Neural cell (in vitro differentiated cells): ENCODE results near the gene INSIG1. TPM values are rescaled to one million over a fixed set of nuclear protein-coding genes. Genes with fewer than 3 reads are reported as not detected.

Experiments used
- H2AFZ ChIP-seq: fragments of 200-600, 300-800 bp; sonication (generic), shearing (Covaris generic); 2 replicates; pipeline ENCODE4 v1.6.0; 2014; ENCODE audit warnings: low read depth, mild to moderate bottlenecking, antibody characterized with exemption, low read length, moderate library complexity
- H3F3A ChIP-seq: fragments of 200-600 bp; shearing (Covaris generic); 2 replicates; pipeline ENCODE4 v1.6.1; 2016; ENCODE audit warnings: mild to moderate bottlenecking, moderate library complexity, mixed read lengths, antibody characterized with exemption, low read length; ENCODE audit not compliant: insufficient read depth, poor library complexity, severe bottlenecking
- H3K27ac ChIP-seq: fragments of 200-600, 300-800 bp; sonication (generic), shearing (Covaris generic); 2 replicates; pipeline ENCODE4 v1.5.1; 2014; ENCODE audit warnings: mild to moderate bottlenecking, low read length, moderate library complexity
- H3K27me3 ChIP-seq: fragments of 300-800, 200-600 bp; sonication (generic), shearing (Covaris generic); 2 replicates; pipeline ENCODE4 v1.6.0; 2014; ENCODE audit warnings: mild to moderate bottlenecking, low read depth, low read length, moderate library complexity; ENCODE audit not compliant: insufficient read depth
- H3K36me3 ChIP-seq: fragments of 300-800, 200-600 bp; sonication (generic), shearing (Covaris generic); 2 replicates; pipeline ENCODE4 v1.5.1; 2014; ENCODE audit warnings: mild to moderate bottlenecking, antibody characterized with exemption, low read length, moderate library complexity; ENCODE audit not compliant: insufficient read depth
- H3K4me2 ChIP-seq: fragments of 300-800, 200-600 bp; sonication (generic), shearing (Covaris generic); 2 replicates; pipeline ENCODE4 v1.6.0; 2014; ENCODE audit warnings: mild to moderate bottlenecking, low read length
- H3K4me3 ChIP-seq: fragments of 300-800, 200-600 bp; sonication (generic), shearing (Covaris generic); 2 replicates; pipeline ENCODE4 v1.5.1; 2014; ENCODE audit warnings: mild to moderate bottlenecking, low read length, moderate library complexity
- H3K79me2 ChIP-seq: fragments of 200-600 bp; shearing (Covaris generic); replicated peaks from 2 replicates; pipeline ENCODE4 v1.6.0; 2014; ENCODE audit warnings: mild to moderate bottlenecking, low read length, moderate library complexity; ENCODE audit not compliant: insufficient read depth
- H3K9ac ChIP-seq: fragments of 300-800, 200-600 bp; sonication (generic), shearing (Covaris generic); 2 replicates; pipeline ENCODE4 v1.6.1; 2016; ENCODE audit warnings: mild to moderate bottlenecking, low read length, mixed read lengths
- H3K9me2 ChIP-seq: fragments of 200-600 bp; shearing (Covaris generic); 2 replicates; pipeline ENCODE4 v1.6.1; 2016; ENCODE audit warnings: mild to moderate bottlenecking, low read length, mixed read lengths; ENCODE audit not compliant: insufficient read depth
- H3K9me3 ChIP-seq: fragments of 200-600, 300-800 bp; sonication (generic), shearing (Covaris generic); 2 replicates; pipeline ENCODE4 v1.6.1; 2016; ENCODE audit warnings: mild to moderate bottlenecking, mixed run types, low read length, moderate library complexity, mixed read lengths
- H4K20me1 ChIP-seq: fragments of 200-600 bp; shearing (Covaris generic); 2 replicates; pipeline ENCODE4 v1.6.1; 2016; ENCODE audit warnings: mild to moderate bottlenecking, mixed run types; ENCODE audit not compliant: insufficient read depth
- EP300 ChIP-seq: fragments of 450-650 bp; conservative IDR thresholded peaks from 2 replicates; pipeline ENCODE4 v1.6.1; 2014; ENCODE audit warnings: antibody characterized with exemption, mild to moderate bottlenecking, moderate library complexity; ENCODE audit not compliant: poor library complexity, severe bottlenecking
- EZH2 ChIP-seq: fragments of 200-600, 300-800 bp; shearing (Covaris generic), sonication (generic); IDR thresholded peaks from 2 replicates; pipeline ENCODE4 v1.6.1; 2014; ENCODE audit warnings: antibody characterized with exemption, low read length, borderline replicate concordance, mild to moderate bottlenecking; ENCODE audit not compliant: insufficient read depth, poor library complexity, severe bottlenecking
- MXI1 ChIP-seq: fragments of 450-650 bp; conservative IDR thresholded peaks from 2 replicates; pipeline ENCODE4 v1.6.1; 2014; ENCODE audit warnings: antibody characterized with exemption, mild to moderate bottlenecking; ENCODE audit not compliant: poor library complexity, severe bottlenecking
- POLR2AphosphoS5 ChIP-seq: IDR thresholded peaks from 2 replicates; pipeline ENCODE4 v1.6.1; 2012
- RAD21 ChIP-seq: fragments of 450-650 bp; conservative IDR thresholded peaks from 2 replicates; pipeline ENCODE4 v1.6.1; 2014; ENCODE audit warnings: antibody characterized with exemption, mild to moderate bottlenecking, moderate library complexity
- SMC3 ChIP-seq: fragments of 450-650 bp; conservative IDR thresholded peaks from 2 replicates; pipeline ENCODE4 v1.6.1; 2014; ENCODE audit warnings: antibody characterized with exemption, mild to moderate bottlenecking, moderate library complexity; ENCODE audit not compliant: poor library complexity
- TAF1 ChIP-seq: IDR thresholded peaks from 2 replicates; pipeline ENCODE4 v1.6.1; 2012; ENCODE audit warnings: low read depth
- polyA plus RNA-seq: library from polyadenylated mRNA; depleted of rRNA; stranded (reverse); fragments of >200 nt; gene quantifications from 2 replicates; pipeline ENCODE4 v1.2.3, GENCODE V29; 2014
- TF ChIP-seq, protein P1 (sequence below): fragments of 450-650 bp; IDR thresholded peaks from 2 replicates; pipeline ENCODE4 v1.5.1; 2014; ENCODE audit warnings: antibody characterized with exemption, mild to moderate bottlenecking, moderate library complexity; ENCODE audit not compliant: poor library complexity, severe bottlenecking
- TF ChIP-seq, protein P2 (sequence below): IDR thresholded peaks from 2 replicates; pipeline ENCODE4 v1.6.1; 2012; ENCODE audit warnings: borderline replicate concordance

The INSIG1 gene
- polyA plus RNA-seq, 1 donor from 2014 or later = 71.0 TPM

- Histone ChIP-seq H3K9ac (no peak overlapping the region), H3K27ac (no peak overlapping the region), H3K36me3 (no peaks in the 10 kb centered on the region), H3K27me3 (no peaks in the 10 kb centered on the region), H3F3A (no peaks in the 10 kb centered on the region), H2AFZ (no peak overlapping the region), H3K4me2 (no peak overlapping the region), H3K4me3 (no peak overlapping the region), H4K20me1 (no peaks in the 10 kb centered on the region), H3K9me3 (no peaks in the 10 kb centered on the region), H3K9me2 (no peaks in the 10 kb centered on the region), H3K79me2 (no peaks in the 10 kb centered on the region)
- TF ChIP-seq TAF1 = no peak
- no peak for TF ChIP-seq SMC3
- TF ChIP-seq EZH2 = no peak
- TF ChIP-seq POLR2AphosphoS5 = no peak
- TF ChIP-seq RAD21 = no peak
- TF ChIP-seq, protein P1, sequence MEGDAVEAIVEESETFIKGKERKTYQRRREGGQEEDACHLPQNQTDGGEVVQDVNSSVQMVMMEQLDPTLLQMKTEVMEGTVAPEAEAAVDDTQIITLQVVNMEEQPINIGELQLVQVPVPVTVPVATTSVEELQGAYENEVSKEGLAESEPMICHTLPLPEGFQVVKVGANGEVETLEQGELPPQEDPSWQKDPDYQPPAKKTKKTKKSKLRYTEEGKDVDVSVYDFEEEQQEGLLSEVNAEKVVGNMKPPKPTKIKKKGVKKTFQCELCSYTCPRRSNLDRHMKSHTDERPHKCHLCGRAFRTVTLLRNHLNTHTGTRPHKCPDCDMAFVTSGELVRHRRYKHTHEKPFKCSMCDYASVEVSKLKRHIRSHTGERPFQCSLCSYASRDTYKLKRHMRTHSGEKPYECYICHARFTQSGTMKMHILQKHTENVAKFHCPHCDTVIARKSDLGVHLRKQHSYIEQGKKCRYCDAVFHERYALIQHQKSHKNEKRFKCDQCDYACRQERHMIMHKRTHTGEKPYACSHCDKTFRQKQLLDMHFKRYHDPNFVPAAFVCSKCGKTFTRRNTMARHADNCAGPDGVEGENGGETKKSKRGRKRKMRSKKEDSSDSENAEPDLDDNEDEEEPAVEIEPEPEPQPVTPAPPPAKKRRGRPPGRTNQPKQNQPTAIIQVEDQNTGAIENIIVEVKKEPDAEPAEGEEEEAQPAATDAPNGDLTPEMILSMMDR = no peak
- no peak for TF ChIP-seq EP300
- TF ChIP-seq, protein P2, sequence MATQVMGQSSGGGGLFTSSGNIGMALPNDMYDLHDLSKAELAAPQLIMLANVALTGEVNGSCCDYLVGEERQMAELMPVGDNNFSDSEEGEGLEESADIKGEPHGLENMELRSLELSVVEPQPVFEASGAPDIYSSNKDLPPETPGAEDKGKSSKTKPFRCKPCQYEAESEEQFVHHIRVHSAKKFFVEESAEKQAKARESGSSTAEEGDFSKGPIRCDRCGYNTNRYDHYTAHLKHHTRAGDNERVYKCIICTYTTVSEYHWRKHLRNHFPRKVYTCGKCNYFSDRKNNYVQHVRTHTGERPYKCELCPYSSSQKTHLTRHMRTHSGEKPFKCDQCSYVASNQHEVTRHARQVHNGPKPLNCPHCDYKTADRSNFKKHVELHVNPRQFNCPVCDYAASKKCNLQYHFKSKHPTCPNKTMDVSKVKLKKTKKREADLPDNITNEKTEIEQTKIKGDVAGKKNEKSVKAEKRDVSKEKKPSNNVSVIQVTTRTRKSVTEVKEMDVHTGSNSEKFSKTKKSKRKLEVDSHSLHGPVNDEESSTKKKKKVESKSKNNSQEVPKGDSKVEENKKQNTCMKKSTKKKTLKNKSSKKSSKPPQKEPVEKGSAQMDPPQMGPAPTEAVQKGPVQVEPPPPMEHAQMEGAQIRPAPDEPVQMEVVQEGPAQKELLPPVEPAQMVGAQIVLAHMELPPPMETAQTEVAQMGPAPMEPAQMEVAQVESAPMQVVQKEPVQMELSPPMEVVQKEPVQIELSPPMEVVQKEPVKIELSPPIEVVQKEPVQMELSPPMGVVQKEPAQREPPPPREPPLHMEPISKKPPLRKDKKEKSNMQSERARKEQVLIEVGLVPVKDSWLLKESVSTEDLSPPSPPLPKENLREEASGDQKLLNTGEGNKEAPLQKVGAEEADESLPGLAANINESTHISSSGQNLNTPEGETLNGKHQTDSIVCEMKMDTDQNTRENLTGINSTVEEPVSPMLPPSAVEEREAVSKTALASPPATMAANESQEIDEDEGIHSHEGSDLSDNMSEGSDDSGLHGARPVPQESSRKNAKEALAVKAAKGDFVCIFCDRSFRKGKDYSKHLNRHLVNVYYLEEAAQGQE = no peak
- TF ChIP-seq MXI1 = no peak
These were observed 12.3 kb upstream of the INSIG1 start for GRCh38 chr7:155285423-155285822.

DNA sequence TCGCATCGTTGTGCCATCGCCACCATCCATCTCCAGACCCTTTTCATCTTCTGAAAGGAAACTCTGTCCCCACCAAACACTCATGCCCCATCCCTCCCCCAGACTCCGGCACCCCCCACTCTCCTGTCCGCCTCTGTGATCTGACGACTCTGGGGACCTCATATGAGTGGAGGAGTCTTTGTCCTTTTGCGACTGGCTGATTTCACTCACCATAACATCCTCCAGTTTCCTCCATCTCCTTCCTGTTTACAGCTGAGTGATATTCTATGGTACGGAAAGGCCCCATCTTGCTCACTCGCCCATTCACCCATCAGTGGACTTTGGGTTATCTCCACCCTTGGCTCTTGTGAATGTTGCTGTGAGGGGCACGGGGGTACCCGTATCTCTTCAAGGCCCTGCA, 11.8 kb upstream of the INSIG1 start:
- no peaks in the 10 kb centered on the region for H4K20me1 ChIP-seq
- no peak overlapping the region for H3K4me3 ChIP-seq
- H3K27me3 ChIP-seq = no peaks in the 10 kb centered on the region
- H3F3A ChIP-seq = no peaks in the 10 kb centered on the region
- H3K9me2 ChIP-seq = no peaks in the 10 kb centered on the region
- no peaks in the 10 kb centered on the region for H3K36me3 ChIP-seq
- no peaks in the 10 kb centered on the region for H3K79me2 ChIP-seq
- no peak overlapping the region for H3K4me2 ChIP-seq
- no peak overlapping the region for H3K27ac ChIP-seq
- no peak for TF ChIP-seq RAD21
- no peak for TF ChIP-seq POLR2AphosphoS5
- no peaks in the 10 kb centered on the region for H3K9me3 ChIP-seq
- no peak overlapping the region for H2AFZ ChIP-seq
- H3K9ac ChIP-seq = no peak overlapping the region

DNA sequence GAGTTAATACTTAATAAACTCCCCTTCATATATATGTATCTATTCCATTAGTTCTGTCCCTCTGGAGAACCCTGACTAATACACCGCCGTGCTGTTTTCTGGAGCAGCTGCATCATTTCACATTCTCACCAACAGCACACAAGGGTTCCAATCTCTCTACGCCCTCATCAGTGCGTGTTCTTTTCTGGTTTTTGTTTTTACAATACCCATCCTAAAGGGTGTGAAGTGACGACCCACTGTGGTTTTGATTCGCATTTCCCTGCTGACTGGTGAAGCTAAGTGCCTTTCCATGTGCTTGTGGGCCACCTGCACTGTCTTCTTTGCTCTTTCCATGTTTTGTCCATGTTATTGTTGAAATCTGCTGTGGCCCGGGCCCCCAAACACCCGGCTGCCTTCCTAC, 11.0 kb upstream of the INSIG1 start:
- H4K20me1 ChIP-seq = no peaks in the 10 kb centered on the region
- H3K4me3 ChIP-seq = no peak overlapping the region
- H3K79me2 ChIP-seq = no peaks in the 10 kb centered on the region
- no peaks in the 10 kb centered on the region for H3K36me3 ChIP-seq
- H3K4me2 ChIP-seq = no peak overlapping the region
- no peak overlapping the region for H3K9ac ChIP-seq
- no peaks in the 10 kb centered on the region for H3F3A ChIP-seq
- TF ChIP-seq EP300 (no peak), RAD21 (no peak), SMC3 (no peak), MXI1 (no peak)
- TF ChIP-seq, protein P2 = no peak
- no peak overlapping the region for H3K27ac ChIP-seq
- no peaks in the 10 kb centered on the region for H3K9me3 ChIP-seq
- H3K9me2 ChIP-seq = no peaks in the 10 kb centered on the region
- H3K27me3 ChIP-seq = no peaks in the 10 kb centered on the region
- no peak overlapping the region for H2AFZ ChIP-seq
